DMS79 treated with DMSO at 0.1 percent for 48 hours (cell line): ENCODE results near the gene CST8.
"Not testable (repeated sequence)": the region's sequence is repeated elsewhere in the genome, so short reads cannot be mapped to it uniquely, and the experiment has no call there.

ENCODE experiments used
- DNase-seq: peaks from one replicate; lab custom pipeline; 2025; lab: John Stamatoyannopoulos, UW

CST8 gene, protein sequence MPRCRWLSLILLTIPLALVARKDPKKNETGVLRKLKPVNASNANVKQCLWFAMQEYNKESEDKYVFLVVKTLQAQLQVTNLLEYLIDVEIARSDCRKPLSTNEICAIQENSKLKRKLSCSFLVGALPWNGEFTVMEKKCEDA

GRCh38 chr20:23490817-23491216 is at the start of gene CST8:
Gene CST8, plus strand, starts transcription at chr20:23491117. Its CDS starts 551 bp downstream, at chr20:23491668.
- no peak for DNase-seq

- peak; percentile 21 for DNase-seq
These were observed 49.0 kb upstream of the CST8 start for GRCh38 chr20:23441850-23442313.

GRCh38 chr20:23442436-23442835 is 48.5 kb upstream of the CST8 start:
- no peak for DNase-seq

GRCh38 chr20:23444859-23445258 is 46.1 kb upstream of the CST8 start:
- no peak for DNase-seq

DNA sequence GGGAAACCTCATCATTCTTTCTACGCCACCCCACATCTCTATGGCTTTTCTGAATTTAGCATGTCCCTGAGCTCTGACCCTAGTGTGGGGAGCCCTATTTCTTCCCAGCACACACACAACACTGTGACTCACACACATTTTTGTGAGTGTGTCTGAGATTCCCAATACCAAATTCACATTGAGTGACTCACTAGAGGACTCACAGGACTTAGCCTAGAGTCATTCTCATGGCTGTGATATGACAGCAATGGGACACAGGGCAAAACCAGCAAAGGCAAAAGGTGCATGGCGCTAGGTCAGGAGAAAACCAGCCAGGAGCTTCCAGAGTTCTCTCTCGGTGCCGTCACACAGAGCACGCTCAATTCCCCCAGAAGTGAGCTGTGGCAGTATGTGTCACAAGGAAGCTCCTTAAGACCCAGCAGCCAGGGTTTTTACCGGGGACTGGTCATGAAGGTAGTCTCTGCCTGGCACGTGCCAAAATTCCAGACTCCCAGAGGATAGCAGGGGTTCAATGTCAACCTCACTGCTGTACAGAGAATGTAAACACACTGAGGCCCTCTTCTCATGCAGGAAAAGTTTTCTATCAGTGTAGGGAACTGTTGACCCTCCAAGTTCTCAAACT is 45.2 kb upstream of the CST8 start:
- no peak for DNase-seq

- no peak for DNase-seq
These were observed 44.4 kb upstream of the CST8 start for GRCh38 chr20:23446505-23446904.

DNA sequence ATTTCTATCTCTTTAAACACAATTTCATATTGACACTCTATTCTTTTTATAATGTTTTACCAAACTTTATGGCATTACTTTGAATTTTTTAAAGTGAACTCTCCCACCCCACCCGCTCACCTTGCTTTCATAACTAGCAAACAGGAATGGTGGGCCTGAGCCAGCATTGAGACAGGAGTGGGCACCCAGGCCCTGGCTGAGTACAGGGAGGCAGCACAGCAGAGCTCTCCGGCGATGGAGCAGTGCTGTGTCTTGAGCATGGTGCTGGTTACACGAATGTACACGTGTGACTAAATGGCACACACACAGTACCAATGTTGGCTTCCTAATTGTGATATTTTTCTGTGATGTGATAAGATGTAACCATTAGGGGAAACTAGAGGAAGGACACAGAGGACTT is 42.8 kb upstream of the CST8 start:
- no peak for DNase-seq

DNA sequence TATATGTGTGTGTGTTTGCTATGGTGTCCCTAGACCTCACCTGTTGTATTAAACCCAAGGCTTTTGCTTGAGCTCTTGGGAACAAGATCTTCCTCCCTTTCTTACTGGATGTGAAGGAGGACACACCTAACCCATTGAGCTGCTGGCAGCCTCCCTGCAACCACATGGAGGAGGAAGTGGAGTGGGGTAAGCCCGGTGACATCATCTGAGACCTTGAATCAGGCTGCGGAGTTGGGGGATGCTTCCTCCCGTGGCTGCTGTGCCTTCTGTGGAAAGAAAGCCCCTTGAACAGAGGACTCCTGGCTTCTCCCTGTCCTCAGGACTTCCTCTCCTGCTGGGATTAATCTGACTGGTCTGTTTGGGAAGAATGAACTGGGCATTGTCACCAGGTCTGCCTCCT is 41.5 kb upstream of the CST8 start:
- DNase-seq, result no peak

- no peak for DNase-seq
These were observed 40.0 kb upstream of the CST8 start for GRCh38 chr20:23450877-23451276.

DNA sequence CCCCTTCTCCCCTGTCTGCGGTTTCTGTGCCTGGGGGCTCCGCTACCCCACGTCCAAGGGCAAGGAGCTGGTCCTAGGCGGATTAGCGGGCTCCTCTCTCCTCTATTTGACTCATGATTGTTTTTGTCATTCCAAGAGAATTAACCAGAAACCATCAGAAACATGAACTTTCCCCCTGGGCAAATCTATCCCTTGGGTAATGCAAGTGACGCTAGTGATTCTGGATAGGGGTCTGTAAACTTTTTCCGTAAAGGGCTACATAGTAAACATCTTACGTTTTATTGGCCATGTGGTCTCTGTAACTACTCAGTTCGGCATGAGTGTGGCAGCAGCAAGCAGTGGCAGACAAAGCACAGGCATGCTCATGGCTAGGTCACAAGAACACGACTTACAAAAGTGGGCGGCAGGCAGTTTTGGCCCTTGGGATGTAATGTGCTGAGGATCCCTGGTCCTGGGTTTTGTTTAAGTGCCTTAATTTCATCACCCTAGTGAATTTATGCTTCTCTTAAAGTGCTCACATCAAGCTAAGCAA is 38.9 kb upstream of the CST8 start:
- no peak for DNase-seq

GRCh38 chr20:23452776-23453175 is 38.1 kb upstream of the CST8 start, which contains the start of gene CST11:
Gene CST11, minus strand, starts transcription at chr20:23452876. Its CDS starts 65 bp downstream, at chr20:23452811.
- no peak for DNase-seq

DNA sequence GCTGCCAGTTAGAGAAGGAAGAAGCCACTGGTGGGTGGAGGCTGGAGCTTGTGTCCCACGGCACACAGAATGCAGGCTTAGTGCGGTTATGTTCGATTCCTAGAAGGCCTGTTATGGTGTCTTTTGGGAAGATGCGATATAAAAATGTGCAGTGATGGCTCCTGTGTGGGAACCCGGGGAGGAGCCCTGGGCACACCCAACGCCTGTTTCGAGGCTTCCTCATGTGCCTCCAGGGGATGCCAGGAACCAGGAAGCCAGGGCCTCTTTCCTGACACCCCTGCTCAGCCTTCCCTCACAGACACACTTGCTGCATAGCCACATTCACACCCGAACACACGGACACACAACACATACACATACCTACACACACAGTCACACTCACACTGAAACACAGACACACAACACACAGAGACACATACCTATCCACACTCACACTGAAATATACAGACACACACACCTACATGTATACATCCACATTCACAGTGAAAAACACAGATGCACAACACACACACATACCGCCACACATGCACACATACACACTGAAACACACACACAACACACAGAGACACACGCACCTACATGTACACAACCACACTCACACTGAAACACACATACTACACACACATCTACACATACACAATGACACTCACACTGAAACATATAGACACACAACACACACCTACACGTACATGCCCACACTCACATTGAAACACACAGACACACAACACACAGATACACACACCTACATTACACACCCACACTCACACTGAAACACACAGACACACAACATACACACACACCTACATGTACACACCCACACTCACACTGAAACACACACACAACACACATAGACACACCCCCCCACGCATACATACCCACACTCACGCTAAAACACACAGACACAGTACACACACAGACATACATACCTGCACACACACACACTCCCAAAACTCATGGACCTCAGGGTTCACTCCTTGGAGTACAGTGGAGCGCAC is 37.1 kb upstream of the CST8 start:
- DNase-seq, result no peak

- DNase-seq, result no peak
These were observed 36.1 kb upstream of the CST8 start for GRCh38 chr20:23454816-23455215.

DNA sequence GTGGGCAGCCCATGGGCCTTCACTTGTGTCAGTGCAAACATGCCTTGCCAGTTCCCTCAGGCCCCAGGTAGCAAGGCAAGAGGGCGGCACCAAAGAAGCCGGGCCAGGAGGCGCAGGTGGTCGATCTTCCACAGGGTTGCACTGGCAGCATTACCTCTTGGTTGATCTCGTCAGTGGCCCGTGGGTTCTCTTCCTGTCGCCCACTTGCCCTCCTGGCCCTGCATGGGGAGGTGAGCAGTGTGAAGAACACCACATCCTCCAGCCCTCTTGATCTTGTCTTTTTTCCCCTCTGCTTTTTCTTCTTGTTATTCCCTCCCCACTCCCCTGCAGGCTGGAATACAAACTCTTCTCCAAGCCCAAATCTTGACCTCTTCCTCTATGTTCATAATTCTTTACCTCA is 35.3 kb upstream of the CST8 start:
- no peak for DNase-seq

- DNase-seq, result no peak
These were observed 34.5 kb upstream of the CST8 start for GRCh38 chr20:23456409-23456808.

DNA sequence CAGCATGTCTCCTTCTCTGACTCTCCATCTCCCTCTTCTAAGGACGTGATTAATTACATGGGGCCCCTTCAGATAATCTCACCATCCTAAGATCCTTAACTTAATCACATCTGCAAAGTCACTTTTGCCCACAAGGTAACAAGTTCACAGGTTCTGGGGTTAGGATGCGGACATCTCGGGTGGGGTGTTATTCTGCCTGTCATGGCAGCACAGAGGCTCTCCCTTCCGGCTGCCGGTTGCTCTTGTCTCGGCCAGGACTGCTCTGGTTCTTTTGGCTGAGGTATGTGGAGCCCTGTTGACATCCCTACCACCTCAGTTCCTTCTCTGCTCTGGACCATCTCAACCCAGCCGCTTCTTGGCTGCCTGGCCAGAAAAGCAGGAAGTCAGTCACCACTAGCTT is 34.0 kb upstream of the CST8 start:
- DNase-seq, result no peak

DNA sequence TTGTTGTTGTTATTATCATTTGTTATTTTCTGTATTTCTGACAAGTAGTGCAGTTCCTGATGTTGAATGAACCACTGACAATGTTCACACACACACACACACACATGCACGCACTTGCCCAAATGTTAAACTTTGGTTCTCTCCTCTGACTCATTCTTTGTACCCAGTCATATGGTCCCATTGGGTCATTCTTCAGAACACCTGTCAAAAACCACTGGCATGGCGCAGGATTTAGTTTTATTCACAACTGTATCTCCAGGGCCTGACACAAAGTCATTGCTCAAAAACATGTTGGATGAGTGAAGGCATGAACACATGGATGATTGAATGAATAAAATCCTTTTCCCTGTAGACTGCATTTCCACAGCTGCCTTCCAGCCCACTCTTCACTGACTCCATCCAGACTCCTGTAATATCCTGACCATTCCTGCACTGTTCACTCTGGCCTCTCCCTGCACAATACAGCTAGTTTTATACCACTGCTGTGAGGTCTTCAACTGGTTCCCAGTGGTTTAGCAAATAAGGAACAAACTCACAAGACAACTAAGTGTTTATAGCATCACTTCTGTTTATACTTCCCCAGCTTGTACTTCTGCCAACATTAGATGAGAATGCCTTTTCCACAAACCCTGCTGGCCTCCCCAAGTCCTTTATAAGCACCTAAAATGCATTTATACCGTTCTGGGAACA is 31.3 kb upstream of the CST8 start:
- no peak for DNase-seq

GRCh38 chr20:23461180-23461579 is 29.7 kb upstream of the CST8 start:
- no peak for DNase-seq

GRCh38 chr20:23466961-23467360 is 24.0 kb upstream of the CST8 start:
- DNase-seq, result not testable (repeated sequence)

DNA sequence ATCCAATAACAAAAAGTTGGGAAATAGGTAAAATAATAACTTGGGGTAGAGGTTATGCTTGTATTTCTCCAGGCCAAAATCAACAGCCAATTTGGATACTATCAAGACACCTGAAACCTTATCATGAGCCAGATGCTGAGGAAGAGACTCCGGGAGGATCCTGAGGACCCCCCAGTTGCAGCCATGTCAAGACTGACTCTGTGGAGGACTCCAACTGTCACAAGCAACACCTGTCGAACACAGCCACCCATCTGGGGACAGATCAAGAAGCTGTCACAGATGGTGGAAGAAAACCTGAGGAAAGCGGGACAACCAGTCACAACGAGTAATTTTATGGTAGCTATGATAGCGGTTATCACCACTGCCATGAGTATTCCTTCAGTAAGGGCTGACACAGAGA is 18.6 kb upstream of the CST8 start:
- not testable (repeated sequence) for DNase-seq

DNA sequence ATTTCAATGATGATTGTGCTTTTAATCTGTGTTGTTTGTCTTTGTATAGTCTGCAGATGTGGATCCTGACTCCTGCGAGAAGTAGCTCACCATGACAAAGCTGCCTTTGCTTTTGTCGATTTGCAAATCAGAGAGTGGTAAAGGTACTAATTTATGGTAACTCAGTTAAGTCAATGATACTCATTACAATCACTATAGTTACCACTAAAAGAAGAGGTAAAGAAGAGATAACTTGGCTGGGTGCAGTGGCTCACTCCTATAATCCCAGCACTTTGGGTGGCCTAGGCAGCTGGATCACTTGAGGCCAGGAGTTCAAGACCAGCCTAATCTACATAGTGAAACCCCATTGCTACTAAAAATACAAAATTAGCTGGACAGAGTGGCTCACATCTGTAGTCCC is 17.6 kb upstream of the CST8 start:
- not testable (repeated sequence) for DNase-seq

DNA sequence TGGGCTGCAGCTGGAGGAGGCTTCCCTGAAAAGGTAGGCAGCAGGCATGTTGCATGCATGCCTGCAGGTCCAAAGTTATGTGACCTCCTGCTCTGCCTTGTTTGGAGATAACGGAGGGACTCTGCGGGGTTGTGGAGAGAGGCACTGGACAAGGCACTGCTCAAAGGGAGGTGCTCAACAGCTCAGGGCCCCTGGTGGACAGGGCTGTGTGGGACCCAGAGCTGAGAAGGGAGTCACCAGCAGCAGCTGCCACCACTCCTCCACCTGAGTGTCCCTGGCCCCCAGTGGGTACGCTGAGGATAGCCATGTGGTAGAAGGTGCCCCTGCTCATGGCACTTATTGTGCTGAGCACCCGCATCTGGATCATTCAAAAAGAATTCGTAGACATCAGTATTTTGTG is 15.5 kb upstream of the CST8 start:
- DNase-seq, result no peak
